G401 (cell line): Measurements from ENCODE around the gene CEP135. TPM values are rescaled to one million over a fixed set of nuclear protein-coding genes. Genes with fewer than 3 reads are reported as not detected.
"Not testable (repeated sequence)": the region's sequence is repeated elsewhere in the genome, so short reads cannot be mapped to it uniquely, and the experiment has no call there.

Experiments
- DNase-seq: peaks from one replicate; pipeline ENCODE4 v3.0.0-alpha.2; 2015; ENCODE audit warnings: low spot score
- in situ Hi-C: cut with HindIII; loops from 2 replicates; pipeline ENCODE4 v1.10.0; 2016; ENCODE audit warnings: low sequenced_read_pairs, mixed read lengths
- total RNA-seq: library from RNA; depleted of rRNA; stranded (reverse); fragments of >200 nt; shearing (Covaris generic); gene quantifications from 2 replicates; pipeline ENCODE4 v1.2.3, GENCODE V29; 2014

Gene CEP135
- total RNA-seq, 1 experiment from 2014 or later, result 10.7 TPM

- in situ Hi-C loops, DNase-seq: not testable (repeated sequence)
These were observed 12.8 kb upstream of the CEP135 start for GRCh38 chr4:55935907-55936306.

GRCh38 chr4:55938481-55938880, 10.3 kb upstream of the CEP135 start:
- in situ Hi-C loops, result no loop called here
- DNase-seq, result no peak

- in situ Hi-C loops, result no loop called here
- no peak for DNase-seq
These were observed 9.3 kb upstream of the CEP135 start for GRCh38 chr4:55939421-55939820.

DNA sequence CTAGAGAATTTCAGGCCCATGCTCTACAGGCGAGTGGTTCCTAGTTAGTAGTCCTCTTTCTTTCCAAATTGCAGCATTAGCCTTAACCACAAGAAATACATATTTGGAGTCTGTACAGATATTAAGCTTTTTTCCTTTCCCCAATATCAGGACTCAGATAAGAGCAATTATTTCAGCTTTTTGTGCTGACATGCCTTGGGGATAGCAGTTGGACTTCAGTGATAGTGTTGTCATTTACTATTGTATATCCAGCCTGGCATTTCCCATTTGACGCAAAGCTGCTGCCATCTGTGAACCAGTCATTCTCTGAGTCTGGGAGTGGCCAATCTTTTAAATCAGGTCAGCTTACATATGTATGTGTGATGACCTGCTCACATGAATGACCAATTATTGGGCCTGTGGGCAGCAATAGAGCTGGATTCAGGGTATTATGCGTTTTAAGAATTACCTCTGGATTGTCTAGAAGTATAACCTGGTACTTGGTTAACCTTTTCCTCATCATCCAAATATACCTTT, 6.8 kb upstream of the CEP135 start:
- DNase-seq, result no peak
- in situ Hi-C loops, result no loop called here

DNA sequence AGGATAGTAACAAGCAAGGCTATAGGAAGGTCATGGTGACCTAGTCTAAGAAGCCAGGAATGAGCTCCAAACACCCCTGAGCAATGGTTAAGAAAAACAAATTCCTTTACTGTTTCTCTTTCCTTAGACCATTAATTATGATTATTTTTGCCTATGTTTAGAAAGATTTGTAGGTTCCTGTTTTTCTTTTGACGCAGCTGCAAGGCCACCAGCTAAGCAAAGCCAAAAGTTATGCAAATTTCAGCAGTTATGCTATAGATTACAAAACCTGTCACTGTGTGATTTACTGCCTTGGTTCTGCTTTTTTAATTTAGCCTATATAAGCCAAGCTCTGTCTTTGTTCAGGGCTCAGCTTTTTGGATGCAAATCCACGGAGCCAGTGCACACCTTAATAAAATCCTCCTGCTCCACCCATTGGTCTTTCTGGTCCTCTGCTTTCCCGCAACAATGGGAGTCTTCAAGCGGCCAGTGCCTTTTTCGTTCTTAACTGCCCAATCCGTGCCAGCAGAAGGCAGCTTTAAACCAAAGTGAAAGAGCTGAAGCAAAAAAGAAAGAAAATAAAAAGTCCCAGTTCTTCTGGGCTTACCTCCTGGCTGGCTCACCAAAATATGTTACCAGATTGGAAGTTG, 1.4 kb upstream of the CEP135 start:
- no peak for DNase-seq
- in situ Hi-C loops, result no loop called here

DNA sequence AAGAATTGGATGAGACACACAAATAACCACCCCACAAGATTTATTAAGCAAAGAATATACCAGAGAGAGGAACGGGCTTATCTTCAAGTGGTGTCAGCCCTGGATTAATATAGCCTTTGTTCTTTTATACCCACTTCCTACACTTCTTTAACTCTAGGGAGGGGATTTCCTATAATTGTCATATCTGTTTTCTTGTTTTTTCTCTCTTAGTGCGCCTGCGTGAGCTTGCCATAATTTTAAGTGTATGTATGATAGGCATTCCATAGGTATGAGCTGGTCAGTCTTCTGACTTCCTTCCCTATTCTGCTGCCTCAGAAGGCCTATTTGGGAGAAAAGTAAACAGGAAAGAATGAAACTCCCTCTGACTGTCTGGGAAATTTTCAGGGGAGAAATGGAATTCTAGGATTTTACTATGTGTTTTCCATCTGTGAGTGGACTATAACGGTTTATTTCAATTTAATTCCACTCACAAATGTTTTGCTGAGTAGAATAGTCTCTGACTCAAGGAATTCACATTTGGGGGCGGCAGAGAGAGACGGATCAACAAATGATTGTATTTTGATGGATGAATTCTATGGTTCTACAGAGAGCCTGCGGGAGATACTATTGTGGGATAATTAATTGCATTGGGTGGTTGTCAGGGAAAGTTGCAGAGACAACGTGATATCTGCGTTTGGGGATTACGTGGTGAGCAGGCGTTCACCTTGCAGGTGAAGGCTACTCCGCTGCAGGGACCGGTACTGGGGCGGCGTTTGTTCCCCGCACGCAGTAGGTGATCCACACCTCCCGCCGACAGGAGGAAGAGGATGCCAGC, 626 bp upstream of the CEP135 start:
- in situ Hi-C loops, result no loop called here
- no peak for DNase-seq

DNA sequence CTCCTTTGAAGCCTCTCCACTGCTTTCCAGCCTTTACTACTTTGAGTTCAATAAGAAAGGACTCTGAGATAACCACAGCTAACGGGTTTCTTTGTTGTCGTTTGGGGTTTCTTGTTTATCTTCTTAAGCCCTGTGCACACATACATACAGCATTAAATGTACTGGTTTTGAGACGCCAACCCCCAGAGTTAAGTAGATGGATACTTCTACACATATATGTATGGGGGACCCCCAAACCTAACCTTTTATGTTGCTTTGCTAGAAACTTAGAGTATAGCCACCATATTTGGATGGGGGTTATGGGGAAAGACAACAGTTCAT, 697 bp downstream of the CEP135 start:
- DNase-seq, result no peak
- in situ Hi-C loops, result no loop called here

DNA sequence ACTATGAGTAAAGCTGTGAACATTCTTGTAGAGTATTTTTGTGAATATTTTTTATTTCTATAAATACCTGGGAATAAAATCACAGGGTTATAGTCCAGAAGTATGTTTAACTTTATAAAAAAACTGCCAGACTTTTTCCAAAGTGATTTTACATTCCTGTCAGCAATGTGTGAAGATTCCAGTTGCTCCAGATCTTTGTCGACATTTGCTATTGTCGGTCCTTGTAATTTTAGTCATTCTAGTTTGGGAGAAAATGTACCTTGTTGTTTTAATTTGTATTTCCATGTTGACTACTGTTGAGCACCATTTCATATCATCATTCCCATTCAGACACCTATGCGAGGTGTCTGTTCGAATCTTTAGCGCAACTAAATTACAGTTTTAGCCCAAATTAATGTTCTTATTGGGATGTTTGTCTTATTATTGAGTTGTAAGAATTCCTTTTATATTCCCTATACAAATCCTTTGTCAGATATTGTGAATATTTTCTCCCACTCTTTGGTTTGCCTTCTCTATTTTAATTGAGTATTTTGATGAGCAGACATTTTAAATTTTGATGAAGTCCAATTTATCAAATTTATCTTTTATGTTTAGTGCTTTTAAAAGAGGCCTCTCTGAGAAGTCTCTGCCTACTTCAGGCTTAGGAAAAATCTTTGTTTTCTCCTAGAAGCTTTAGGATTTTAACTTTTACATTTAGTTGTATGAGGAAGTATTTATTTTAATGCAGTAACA, 2.6 kb downstream of the CEP135 start:
- in situ Hi-C loops, result no loop called here
- no peak for DNase-seq

GRCh38 chr4:55955710-55956109, 7.0 kb downstream of the CEP135 start:
- in situ Hi-C loops, result no loop called here
- no peak for DNase-seq

DNA sequence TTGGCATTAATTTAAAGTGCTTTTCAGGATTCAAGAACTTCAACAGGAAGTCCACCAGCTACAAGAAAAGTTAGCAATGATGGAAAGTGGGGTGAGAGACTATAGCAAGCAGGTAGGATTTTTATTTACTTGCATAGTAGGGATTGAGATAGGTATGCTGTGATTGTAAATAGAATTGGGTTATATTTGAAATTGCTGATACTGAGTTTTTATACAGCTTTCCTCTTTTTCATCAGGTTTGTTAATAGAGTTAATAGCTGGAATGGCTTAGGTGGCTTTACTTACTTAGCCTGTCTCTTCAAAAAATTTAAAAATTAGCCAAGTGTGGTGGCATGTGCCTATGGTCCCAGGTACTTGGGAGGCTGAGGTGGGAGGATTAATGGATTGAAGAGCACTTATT, 10.9 kb downstream of the CEP135 start:
- DNase-seq, result no peak
- in situ Hi-C loops, result no loop called here

DNA sequence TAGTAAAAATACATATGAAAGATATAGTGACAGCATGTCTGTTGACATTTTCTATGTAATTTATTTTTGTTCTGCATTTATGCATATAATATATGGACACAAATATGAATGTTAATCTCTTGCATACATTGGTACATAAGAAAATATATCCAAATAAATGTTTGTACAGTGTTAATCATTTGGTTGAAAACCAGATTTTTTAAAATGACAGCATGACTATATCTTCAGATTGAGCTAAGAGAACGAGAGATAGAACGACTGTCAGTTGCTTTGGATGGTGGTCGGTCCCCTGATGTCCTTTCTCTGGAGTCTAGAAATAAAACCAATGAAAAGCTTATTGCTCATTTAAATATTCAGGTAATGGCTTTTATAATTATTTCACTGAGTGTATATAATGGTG, 15.3 kb downstream of the CEP135 start:
- DNase-seq, result no peak
- in situ Hi-C loops, result no loop called here

DNA sequence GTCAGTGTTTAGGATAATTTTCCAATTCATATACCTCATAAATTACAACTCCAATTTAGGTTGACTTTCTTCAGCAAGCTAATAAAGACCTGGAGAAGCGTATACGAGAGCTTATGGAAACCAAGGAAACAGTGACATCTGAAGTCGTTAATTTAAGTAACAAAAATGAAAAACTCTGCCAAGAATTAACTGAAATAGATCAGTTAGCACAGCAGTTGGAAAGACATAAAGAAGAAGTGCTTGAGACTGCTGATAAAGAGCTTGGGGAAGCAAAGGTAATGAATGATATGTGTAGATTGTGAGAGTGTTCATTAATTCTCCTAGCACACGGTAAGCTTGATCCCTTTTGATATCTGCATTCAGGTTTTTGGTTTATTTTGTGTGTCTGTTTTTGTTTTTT, 16.8 kb downstream of the CEP135 start:
- in situ Hi-C loops, result no loop called here
- DNase-seq, result no peak

DNA sequence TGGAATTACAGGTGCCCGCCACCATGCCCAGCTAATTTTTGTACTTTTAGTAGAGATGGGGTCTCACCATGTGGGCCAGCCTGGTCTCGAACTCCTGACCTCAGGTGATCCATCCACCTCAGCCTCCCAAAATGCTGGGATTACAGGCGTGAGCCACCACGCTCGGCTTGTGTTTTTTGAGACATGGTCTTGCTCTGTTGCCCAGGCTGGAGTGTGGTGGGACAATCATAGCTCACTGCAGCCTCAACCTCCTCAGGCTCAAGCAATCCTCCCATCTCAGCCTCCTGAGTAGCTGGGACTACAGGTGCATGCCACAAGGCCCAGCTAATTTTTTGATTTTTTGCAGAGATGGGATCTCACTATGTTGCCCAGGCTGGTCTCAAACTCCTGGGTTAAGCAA, 17.6 kb downstream of the CEP135 start:
- DNase-seq, in situ Hi-C loops: not testable (repeated sequence)

DNA sequence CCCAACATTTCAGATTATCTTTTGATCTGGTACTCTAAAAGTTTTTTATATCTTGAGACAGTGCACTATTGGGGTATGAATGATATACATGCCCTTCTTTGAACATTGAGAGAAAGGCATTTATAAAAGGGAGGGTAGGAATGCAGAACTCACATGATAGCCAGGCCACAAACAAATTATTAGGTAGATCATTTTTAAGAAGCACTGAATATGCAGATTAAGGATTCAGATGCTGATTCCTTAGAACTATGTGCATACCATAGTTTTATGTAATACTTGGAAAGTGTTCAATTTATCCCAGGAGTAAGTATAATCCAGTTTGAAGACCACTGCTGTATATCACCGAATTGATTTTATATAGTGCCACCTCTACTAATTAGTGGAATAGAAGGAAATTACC, 18.6 kb downstream of the CEP135 start:
- DNase-seq, result no peak
- in situ Hi-C loops, result no loop called here

DNA sequence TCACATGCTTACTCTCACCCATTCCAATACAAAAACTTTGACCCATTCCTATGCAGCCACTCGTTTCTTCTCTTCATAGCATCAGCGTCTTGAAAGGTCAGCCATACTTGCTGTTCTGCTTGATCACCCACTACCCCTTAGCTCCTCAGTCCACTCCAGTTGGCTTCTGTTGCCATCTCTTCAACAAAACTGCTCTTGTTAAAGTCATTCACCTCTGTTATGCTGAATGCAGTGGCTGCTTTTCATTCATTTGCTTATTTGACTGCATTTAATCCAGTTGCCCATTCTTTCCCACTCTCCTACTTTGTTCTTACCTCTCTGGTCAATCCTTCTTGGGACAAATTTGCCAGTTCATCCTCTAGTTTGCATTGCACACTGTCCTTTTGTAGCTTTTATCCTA, 24.9 kb downstream of the CEP135 start:
- in situ Hi-C loops, result no loop called here
- DNase-seq, result no peak

GRCh38 chr4:55977811-55978210, 29.1 kb downstream of the CEP135 start:
- in situ Hi-C loops, result no loop called here
- DNase-seq, result no peak

DNA sequence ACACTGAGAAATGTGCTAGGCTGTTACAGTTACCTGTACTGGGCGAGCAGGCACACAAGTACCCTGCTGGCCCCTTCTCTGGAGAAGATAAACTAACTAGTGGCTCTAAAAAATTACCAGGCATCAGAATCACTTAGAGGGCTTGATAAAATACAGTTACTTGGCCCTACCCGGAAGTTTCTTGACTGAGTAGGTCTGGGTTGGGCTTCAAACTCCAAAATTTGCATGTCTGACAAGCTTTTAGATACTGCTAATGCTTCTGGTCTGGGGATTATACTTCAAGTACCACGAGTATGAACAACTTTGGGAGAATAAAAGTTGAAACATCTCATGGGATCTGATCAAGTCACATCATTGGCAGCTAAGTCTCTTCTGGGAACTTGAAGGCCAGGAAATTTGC, 30.8 kb downstream of the CEP135 start:
- DNase-seq, result no peak
- in situ Hi-C loops, result no loop called here

DNA sequence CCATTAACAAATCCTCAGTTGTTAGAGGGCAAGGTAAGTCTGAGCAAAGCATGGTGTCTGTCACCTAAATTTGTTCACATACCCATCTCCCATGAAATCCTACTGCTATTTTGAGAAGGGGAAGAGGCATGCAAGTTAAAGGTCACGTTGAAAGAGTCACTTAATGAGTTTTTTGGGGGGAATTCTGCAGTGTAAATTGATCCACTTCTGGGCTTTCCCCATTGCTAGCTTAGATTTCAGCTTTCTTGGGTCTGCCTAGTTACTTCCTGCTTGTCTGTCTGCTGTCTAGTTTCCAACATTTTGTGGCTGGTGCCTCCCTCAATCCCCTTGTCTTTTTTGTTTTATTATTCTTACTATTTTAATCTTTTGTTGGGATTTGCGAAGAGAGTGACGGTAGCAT, 32.0 kb downstream of the CEP135 start:
- no peak for DNase-seq
- in situ Hi-C loops, result no loop called here

DNA sequence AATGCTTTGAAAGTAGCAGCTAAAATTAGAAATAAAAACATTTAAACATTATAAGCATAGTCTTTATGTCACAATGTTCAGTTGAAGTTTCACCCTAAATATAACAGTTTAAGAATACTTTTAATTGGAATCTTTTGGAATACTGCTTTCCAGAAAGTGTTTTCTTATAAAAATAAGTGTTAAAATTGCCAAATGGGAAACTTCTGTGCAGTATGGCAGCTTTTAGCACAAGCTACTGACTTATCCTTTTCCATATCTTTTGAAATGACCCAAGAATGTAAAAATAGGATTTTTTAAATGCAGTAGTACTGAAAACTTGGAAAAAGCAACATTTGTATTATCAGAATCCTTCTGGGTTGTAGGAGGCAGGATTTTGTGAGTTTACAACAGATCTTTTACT, 34.2 kb downstream of the CEP135 start:
- DNase-seq, result no peak
- in situ Hi-C loops, result no loop called here

DNA sequence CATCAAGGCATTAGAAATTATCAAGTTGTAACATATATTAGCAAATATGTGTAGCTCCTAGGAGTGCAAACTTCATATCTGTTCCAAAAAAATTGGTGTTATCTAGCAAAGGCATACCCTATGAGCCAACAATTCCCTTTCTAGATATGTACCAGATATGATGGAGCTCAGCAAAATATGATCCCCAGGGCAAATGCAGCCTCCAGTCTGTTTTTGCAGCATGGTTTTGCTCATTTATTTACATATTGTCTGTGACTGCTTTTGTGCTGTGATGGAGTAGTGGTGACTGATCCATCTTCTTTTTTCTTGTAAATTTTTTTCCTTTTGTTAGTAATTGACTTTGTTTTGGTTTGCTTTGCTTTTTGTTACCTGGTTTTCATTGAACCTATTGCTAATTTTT, 41.0 kb downstream of the CEP135 start:
- in situ Hi-C loops, result no loop called here
- DNase-seq, result no peak
